GM18507 (cell line): ENCODE data around the gene SLC18A3.

Experiments used
- DNase-seq: peaks from one replicate; pipeline ENCODE4 v3.0.0; 2011; ENCODE audit warnings: low read depth; ENCODE audit not compliant: insufficient read length; ENCODE audit errors: extremely low spot score
- FAIRE-seq: peaks from 2 replicates; lab custom pipeline; 2011; peaks lifted over from hg19 to GRCh38; lab: Jason Lieb, UNC

The SLC18A3 gene

GRCh38 chr10:49621561-49621960, 11.5 kb downstream of the SLC18A3 start:
- FAIRE-seq (no peak), DNase-seq (no peak)

- FAIRE-seq (no peak), DNase-seq (no peak)
These were observed 12.6 kb downstream of the SLC18A3 start for GRCh38 chr10:49622426-49623425.

GRCh38 chr10:49624629-49625028, 14.5 kb downstream of the SLC18A3 start:
- no peak for DNase-seq
- FAIRE-seq: no peak

- DNase-seq (no peak), FAIRE-seq (no peak)
These were observed 15.3 kb downstream of the SLC18A3 start for GRCh38 chr10:49625411-49625810.

GRCh38 chr10:49627038-49627437, 16.9 kb downstream of the SLC18A3 start:
- FAIRE-seq: no peak

GRCh38 chr10:49627644-49628247, 17.6 kb downstream of the SLC18A3 start:
- no peak for DNase-seq
- FAIRE-seq: no peak

More at GRCh38 chr10:49627038-49627437, 16.9 kb downstream of the SLC18A3 start:
- no peak for DNase-seq

DNA sequence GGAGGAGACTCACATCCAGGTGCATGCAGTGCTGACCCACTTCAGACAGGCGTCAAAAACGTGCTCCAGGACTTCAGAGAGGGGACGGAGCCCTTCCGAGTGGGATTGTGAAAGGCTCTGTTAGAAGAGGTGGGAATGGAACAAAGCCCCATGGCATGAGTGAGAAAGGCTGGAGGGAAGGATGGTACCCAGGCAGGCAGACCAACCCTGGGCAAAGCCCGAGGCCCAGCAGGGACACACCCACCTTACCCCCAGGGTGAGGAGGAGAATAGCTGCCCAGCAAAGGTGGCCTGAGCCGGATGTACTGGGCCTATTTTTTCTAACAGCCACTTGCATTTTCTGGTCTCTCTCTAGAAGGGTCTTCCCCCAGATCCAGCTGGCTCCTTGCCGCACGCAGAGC, 18.5 kb downstream of the SLC18A3 start:
- DNase-seq: no peak
- no peak for FAIRE-seq

- FAIRE-seq: no peak
These were observed 19.3 kb downstream of the SLC18A3 start for GRCh38 chr10:49629431-49629881.

DNA sequence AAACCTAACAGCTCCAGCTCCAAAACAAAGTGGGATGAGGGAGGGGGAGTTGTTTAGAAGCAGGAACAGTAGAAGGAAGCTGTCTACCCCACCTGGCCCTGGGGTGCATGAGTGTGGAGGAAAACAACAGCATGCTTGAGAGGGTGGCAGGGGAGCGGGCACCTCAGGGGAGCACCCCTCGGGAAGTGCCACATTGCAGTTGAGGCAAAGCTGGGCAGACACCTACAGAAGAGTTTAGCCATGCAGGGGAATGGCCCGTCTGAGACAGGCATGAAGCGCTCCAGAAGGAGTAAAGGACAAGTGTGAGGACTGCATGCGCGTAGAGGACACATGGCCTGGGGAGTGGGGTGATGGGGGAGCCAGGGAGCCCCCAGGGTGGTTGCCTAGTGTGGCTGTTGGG, 21.9 kb downstream of the SLC18A3 start:
- DNase-seq (no peak), FAIRE-seq (no peak)

More at GRCh38 chr10:49629431-49629881, 19.3 kb downstream of the SLC18A3 start:
- DNase-seq: no peak

DNA sequence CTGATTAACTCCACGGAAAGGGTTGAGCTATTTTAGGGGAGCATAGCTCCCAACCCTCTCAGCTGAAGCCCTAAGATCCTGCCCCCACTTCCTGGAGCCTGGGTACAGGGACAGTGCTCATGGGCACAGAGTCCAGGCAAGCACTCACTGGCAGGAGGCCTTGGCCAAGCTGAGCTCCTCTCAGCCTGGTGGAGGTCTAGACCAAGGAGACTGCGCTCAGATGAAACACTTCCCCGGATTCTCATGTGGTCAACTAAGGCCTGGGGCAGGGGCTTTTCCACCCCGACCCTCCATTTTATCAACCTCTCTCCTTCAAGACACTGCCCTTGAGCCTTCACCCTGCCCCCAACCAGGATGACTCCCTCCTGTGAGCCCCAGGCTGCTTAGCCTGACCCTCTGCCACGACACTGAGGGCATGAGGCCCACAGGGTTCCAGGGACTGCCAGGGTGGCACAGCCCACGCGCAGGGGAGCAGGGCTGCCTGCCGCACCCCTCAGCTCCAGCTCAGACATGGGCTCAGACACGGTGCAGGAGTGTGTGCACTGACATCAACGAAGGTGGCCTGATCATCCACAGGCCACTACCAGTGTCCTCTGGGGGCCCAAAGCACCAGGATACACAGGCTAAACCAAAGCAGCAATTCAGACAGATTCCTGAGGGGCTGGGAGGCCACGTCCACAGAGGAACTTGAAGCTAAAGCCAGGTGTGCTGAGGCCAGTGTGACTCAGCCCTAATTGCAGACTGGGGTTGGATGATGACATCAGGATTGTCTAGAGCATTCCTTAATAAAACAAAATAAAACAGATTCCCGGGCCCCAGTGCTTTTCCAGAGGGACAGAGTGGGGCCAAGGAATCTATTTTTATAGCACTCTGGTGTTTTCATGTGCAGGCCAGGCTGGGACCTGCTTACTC, 22.6 kb downstream of the SLC18A3 start:
- no peak for FAIRE-seq
- no peak for DNase-seq

DNA sequence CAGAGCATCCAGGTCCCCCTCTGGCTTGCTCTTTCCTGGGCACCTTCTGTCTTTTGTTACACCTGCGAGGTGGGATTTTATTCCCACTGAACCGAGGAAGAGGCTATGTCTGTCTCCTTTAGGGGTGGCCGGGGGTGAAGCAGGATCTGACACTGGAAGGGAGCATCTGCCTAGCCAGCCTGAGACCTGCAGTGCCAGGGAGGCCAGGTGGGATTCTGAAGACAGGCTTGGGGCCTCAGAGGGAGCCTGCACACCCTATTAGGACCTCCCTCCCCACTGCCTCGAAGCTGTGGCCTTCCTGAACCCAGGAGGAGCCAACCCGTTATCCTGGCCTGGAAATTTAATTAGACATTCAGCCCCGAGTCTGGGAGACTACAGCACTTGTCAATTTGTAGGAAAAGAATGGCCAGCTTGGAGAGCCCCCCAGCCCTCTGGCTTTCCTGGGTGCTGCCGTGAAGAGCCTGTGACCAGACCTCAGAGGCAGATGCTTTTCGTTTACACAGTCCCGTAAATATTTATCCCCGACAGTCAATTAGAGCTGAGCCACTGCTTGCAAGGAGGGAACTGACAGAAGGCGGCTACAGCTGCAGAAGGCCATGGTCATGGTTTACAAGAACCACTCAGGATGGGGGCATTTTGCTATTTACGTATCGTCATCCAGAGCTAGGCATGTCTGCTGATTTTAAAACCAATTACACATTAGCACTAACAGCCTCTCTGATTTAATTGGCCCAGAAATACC, 23.4 kb downstream of the SLC18A3 start:
- no peak for FAIRE-seq
- no peak for DNase-seq

DNA sequence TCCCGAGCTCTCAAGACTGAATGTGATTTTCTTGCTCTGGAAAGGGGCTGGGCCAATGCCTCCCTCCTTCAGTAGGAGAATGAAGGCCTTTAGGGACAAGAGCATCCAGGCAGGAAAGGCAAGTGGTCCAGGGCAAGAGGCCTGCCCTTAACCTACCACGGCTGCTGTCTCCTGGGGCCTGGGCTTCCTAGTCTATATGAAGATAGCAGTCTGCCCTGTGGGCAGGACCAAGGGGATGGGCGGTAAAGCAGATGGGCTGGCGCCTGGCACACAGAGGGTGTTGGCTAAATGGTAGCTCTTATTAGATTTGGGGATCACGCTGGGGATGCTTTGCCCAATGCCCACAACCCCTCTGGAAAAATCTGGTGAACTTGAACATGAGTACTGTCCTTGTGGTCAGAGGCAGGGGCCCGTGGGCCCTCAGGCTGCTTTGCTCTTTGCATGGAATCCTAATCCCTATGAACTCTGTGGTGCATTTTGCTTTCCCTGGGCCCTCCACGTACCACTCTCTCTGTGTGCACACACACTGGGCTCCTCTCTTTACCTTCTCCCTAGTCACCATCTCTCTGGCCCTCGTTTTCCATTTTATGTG, 24.1 kb downstream of the SLC18A3 start:
- DNase-seq (no peak), FAIRE-seq (no peak)

DNA sequence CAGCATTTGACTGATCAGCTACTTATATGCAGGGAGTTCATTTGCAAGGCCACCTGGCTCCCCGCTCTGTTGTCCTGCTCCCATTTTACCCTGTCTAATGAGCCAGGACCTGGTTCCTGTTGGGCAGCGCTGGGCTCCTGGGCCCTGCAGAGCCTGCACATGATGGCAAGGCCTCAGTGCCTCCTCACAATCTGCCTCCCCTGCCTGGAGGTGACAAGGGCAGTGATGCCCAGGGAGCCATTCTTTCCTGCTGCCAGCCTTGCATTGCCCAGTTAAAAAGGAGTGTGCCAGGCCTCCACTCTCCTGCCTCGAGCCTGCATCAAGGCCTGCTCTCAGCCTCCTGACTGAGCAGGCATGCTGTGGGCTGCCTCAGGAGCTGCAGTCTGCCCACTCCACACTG, 32.2 kb downstream of the SLC18A3 start:
- FAIRE-seq: no peak
- no peak for DNase-seq

DNA sequence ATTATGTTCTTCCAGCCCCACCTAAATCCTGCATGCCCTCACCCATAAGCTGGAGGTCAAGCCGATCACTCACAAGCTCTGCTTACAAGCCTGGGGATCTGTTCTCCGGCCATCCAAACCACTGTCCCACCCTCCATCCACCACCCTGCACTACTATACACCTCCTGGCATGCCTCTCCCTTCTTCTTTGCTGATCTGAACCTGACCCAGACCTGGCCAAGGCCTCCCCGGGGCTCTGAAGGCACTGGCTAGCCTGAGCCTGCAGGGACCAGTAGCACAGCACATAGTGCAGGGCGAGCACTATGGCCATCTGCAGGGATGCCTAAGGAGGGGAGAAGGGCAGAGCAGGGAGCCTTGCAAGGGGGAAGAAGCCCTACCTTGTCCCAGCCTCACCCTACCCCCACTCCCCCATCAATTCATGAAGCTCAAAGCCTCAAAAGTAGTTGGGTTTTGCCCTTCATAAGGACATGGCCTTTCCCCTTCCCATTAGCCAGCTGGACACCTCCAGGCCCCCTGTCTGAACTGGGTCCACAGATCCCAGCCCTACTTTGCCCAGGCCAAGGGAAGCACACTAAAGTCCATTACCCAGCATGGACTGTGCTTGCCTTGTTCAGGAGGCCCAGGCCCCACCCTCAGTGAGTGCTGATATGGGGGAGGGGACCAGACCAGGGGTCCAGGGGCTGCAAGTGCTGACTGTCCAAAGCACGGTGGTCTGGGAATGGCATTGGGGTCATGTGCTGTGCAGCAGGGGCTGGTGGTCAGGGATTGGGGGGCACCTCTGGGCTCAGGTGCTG, 33.3 kb downstream of the SLC18A3 start:
- DNase-seq: no peak
- no peak for FAIRE-seq

DNA sequence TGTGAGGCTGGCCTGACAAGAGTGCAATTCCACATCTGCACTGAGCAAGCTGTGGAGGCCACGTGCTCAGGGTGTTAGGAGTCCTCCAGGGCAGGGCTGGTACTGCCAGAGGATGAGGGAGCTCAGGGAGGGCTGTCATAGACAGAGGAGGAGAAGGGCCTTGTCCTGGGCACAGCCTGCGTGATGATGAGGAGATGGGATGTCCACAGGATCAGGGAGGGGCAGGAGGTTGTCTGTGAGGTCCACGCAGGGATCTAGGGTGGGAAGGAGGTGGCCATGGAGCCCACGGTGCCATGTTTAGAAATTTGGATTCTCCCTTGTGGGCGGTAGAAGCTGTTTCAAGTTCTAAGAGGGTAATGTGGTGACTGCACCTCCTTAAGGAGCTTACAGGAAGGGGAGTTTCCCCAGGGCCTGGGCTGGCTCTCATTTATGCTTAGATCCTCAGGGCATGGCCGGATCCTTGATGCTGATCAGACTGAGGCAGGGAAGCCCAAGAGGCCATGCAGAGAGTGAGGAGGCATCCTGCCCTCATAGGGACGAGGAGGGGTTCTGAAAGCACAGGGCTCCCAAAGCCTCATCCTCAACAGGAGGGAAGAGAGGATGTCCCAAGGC, 34.0 kb downstream of the SLC18A3 start:
- DNase-seq (no peak), FAIRE-seq (no peak)

DNA sequence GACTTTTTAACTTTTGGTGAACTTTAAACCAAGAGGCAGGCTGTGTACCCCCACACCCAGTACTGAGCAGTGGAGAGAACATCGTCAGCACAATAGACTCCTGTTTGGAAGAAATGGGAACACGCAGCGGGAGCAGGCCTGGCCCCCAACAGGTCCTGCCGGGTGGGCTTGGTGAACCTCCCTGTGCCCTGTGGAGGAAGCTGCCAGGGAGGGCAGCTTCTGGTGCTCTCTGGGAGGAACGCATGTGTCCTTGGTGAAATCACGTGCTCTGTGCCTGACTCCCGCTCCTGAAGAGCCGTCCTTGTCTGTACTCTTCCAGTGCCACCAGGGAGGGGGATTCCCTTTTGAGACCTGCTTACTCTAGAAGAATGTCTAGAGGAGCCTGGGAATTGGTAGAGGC, 35.3 kb downstream of the SLC18A3 start:
- FAIRE-seq: no peak
- no peak for DNase-seq
